GM18861 (cell line): Measurements from ENCODE around the gene TRAP1.
"Not testable (repeated sequence)": the region's sequence is repeated elsewhere in the genome, so short reads cannot be mapped to it uniquely, and the experiment has no call there.

ENCODE experiments used
- ATAC-seq: cut with Tn5 transposase; IDR thresholded peaks from one replicate; pipeline ENCODE4 v1.9.1; 2021; ENCODE audit not compliant: unreplicated experiment

TRAP1 gene

DNA sequence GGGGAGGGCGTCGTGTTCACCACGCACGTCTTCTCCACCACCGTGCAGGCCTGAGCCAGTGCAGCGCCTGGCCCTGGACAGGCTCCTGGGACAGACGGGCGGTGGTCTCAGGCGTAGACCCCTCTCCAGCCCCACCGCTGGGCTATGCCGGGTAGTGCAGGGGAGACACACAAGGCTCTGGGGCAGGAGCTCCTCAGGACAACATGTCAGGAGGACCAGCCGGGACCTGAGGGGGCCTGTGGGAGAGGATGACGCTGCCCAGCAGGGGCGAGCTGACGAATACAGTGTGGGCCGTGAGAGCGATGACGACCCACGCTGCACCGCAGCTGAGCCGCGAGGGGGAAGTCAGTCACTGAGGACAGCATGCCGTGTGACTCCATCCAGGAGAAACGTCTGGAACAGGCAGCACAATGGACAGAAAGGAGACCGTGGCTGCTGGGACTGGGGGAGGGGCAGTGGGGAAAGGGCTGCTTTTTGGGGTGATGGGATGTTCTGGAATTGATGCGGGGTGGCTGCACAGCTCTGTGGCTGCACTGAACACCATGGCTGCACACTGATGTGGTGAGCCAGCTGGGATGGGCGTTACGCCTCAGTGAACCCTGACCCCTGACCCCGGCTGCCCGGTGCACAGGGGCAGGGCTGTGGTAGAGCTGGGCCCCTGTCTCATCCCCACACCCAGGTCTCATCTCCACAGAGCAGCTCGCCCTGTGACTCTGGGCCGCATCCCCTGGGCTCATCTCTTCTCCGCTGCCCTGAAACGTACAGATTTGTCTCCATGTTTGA, 42.6 kb downstream of the TRAP1 start:
- ATAC-seq, result no peak

DNA sequence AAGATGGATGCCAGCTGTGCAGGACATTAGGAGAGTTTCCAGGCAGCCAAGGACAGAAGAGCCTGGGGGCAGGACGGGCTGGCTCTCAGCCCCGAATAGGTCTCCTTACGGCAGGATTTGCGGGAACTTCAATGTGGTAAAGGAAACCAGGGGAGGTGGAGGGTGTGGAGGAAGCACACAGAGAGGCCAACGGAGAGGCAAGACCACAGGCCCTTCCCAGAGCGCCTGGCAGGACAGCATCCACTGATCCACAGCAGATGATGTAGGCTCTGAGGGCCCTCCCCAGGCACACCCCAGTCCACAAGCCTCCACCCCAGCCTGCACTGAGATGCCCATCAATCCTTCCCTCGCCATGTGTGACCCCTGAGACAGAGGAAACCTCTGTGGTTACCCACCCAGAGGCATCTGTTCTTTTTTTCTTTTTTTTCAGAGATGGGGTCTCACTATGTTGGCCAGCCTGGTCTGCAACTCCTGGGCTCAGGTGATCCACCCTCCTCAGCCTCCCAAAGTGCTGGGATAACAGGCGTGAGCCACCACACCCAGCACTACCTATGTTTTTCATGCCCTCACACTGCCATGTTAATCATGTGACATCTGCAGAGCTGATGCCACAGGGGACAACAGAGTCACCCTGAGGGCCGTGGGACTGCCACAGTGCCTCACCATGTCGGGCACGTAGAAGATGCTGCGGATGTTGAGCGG, 43.5 kb downstream of the TRAP1 start:
- ATAC-seq, result no peak

DNA sequence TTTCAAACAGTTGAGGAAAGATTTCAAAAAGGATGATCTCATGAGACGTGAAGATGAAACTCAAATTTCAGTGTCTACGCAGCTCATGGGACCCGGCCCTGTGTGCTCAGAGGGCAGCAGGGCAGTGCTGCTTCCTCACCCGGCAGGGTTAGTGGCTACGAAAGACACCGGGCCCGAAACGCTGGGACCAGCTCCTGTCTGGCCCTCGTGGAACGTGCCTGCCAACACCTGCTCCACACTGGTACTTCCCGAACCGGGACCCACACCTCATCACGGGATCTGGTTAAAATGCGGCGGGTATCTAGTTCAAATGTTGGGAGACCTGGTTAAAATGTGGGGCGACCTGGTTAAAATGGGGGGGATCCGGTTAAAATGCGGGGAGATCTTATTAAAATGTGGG, 44.1 kb downstream of the TRAP1 start:
- no peak for ATAC-seq

DNA sequence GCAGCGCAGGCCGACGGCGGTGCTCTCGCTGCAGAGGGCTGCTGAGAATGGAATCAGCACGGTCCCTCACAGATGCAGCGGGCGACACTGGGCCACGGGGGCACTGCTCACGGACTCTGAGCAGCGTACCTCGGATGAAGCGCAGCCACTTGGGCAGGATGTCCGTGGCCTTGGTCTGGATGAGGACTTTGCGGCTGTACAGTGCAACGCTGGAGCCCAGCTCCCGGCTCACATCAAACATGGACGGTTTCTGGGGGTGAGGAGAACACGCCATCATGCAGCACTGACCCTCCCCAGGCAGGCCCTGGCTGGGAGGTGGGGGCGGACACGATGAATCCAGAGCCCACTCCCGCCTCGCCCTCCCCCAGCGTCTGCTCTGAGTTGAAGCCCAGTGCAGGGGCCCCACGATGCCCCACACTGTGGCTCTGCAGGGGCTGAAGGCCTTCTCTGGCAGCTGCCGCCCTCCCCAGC, 44.7 kb downstream of the TRAP1 start:
- no peak for ATAC-seq

DNA sequence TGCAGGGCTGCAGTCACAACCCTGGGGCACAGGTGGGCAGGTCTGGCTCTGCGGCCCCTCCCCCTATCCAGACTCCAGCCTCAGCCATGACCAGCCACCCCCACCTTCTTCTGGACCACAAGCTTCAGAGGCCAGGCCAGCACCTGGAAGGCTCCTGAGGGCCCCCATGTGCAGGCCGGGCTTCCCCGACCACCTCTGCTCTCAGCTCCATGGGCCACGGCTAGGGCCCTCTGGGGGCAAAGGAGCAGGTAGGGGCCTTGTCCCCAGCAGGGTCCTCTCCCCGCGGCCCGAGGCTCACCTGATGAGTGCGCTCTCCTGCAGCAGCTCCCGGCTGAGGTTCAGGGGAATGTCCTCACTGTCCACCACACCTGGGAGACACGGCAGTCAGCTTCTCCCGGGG, 45.9 kb downstream of the TRAP1 start:
- ATAC-seq, result no peak

DNA sequence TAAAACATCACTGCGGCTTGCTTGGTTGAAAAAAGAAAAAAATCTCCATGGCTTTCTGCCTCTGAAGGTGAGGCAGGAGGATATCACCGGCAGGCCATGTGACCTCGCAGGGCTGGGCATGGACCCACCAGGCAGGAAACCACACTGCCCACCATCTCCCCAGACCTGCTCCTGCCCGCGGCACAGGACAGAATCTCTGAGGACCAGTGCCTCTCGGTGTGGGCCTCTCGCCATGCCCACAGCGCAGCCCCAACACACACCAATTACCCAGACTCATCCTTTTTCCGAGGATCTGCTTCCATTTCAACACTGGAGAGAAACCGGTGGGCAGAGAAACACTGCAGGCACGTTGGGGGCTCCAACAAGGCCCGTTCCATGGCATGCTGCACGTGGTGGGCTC, 46.6 kb downstream of the TRAP1 start:
- no peak for ATAC-seq

DNA sequence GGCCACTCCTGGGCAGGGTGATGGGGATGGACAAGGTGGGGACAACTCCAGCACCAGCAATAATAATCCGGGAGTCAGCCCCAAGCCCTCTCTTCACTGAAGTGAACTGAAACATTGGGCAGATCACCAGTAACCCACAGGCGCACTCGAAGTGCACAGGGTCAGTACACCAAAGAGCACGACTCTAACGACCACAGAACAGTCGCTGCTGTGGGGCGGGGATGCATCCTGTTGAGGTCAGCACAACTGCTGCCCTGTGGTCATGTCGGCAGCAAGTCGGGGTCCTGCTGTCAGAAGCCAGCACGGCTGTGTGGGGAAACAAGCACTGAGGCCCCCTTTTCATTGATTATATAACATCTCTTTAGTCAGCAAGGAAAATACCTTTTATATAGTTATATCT, 48.2 kb downstream of the TRAP1 start:
- no peak for ATAC-seq

DNA sequence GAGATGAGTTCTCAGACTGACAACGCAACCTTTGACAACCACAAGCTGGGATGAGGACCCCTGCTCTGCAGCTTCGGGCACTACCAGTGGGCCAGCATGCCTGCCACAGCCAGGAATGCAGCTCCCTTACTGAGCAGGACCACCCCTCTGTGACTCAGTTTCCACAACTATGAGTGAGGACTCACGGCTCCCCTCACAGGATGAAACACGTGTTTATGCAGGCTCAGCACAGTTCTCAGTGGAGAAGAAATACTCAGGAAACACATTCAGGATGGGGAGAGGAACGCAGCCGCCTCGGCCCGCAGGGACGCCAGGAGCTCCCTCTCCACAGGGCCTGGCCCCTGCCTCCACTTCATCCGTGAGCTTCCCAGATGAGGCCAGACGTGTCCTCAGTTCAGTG, 48.7 kb downstream of the TRAP1 start:
- ATAC-seq, result no peak

DNA sequence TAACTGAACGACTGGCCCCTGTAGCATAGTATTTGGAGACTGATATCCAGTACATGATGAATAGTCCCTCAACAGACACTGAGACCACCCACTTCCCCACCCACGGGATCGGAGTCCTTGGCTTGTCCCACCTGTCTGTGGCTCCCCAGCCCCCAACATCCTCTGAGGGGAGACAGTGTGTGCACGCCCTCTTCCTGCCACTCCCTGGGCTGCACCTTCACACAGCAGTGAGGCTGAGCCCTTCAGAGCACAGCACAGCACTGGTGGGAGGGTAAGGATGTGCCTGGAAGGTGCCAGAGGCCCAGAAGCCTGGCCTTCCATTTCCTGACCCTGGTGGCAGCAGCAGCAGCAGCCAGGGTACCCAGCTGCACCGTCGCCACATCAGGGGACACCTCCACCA, 51.8 kb downstream of the TRAP1 start:
- ATAC-seq, result no peak

DNA sequence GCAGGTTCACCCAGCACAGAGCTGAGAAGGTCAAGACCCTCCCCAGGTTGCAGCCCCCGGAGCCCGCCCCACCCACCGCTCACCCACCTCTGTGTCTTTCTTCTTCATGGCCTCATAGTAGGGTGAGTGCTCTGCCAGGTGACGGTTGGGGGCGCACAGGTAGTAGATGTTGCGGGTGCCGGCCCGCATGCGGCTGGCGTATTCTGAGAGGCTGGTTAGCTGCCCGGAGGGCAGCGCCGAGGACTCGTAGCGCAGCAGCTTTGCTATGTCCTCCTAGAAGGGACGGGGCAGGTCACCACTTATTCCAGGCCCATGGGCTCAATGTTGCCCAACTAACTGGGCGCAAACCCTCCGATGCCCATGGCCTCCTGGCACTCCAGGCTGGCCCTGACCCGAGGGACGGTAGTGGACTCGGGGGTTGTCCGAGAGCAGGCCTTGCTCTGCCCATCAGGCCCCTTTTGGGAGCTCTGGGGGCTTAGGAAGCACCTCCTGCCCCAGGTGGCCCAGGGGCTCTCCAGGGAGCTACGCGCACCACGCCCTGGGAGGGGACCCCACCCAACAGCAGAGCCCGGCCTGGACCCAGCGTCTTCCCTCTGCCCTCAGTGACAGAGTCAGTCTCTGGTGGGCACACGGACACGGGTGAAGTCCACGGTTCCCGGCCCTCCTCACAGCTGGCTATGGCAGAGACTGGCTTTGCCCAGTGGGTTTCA, 53.0 kb downstream of the TRAP1 start:
- no peak for ATAC-seq

DNA sequence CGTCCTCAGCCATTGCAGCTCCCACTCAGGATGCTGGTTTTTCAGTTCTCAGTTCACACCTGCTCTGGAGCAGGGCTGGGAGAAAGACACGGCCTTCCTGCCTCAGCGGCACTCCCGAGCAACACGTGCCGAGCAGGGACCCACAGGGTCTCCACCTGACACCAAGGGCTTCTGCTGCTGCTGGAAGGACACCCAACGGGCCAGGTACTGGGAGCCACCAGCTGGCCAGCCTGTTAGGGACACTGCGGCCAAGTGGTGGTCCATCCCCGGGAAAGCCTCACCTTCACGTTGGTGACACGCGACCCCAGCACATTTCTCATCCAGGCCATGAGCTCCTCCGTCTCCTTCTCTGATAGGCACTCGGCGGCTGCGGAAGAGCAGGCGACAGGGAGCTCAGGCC, 54.7 kb downstream of the TRAP1 start:
- ATAC-seq, result no peak

DNA sequence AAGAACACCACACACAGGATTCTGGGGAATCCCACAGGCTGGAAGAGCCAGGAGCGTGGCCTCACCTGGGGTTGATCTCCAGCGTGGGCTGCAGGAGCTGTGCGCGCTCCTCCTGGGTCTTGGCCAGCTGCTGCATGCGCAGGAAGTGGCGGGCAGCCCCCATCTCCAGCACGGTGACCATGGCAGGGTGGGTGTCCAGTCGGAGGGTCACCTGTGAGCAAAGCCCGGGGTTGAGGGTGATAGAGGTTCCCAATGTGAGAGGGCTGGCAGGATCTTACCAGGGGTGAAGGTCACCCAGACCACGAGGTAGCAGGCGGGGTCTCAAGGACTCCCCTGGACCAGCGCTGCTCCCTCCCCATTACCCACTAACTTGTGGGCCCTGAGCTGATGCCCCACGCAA, 55.4 kb downstream of the TRAP1 start:
- no peak for ATAC-seq

DNA sequence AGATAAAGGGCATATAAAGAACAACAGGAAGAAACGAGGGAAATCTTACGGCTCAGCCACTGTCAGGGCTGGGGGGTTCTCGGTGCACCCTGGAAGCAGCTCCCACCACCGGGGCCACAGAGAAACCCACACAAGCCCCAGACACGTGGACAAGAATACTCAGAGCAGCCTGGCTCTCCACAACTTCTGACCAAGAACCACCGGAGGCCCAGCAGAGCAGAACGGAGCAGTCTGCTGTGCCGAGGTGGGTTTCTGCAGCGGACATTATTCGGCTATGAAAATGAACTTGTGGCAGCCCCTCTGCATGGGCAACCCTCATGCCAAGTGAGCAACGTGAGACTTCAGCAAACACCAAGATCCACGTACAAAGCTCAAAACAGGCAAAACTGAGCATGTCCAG, 56.0 kb downstream of the TRAP1 start:
- ATAC-seq, result no peak

DNA sequence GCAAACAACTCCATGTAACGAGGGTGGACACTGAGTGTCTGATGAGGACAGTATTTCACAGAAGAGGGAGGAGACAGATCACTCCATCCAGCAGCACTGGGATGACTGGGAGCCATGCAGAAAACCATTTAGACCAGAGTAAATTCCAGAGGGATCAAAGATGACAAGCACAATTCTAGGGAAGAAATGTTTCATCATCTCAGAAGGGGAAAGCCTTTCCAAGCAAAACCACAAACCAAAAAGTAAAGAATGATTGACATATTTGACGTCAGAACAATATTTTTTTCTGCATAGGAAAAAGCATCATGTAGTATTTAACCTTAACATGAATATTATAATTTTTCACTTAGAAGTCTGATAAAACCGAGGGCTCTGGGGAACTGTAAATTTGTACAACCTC, 58.1 kb downstream of the TRAP1 start:
- no peak for ATAC-seq

DNA sequence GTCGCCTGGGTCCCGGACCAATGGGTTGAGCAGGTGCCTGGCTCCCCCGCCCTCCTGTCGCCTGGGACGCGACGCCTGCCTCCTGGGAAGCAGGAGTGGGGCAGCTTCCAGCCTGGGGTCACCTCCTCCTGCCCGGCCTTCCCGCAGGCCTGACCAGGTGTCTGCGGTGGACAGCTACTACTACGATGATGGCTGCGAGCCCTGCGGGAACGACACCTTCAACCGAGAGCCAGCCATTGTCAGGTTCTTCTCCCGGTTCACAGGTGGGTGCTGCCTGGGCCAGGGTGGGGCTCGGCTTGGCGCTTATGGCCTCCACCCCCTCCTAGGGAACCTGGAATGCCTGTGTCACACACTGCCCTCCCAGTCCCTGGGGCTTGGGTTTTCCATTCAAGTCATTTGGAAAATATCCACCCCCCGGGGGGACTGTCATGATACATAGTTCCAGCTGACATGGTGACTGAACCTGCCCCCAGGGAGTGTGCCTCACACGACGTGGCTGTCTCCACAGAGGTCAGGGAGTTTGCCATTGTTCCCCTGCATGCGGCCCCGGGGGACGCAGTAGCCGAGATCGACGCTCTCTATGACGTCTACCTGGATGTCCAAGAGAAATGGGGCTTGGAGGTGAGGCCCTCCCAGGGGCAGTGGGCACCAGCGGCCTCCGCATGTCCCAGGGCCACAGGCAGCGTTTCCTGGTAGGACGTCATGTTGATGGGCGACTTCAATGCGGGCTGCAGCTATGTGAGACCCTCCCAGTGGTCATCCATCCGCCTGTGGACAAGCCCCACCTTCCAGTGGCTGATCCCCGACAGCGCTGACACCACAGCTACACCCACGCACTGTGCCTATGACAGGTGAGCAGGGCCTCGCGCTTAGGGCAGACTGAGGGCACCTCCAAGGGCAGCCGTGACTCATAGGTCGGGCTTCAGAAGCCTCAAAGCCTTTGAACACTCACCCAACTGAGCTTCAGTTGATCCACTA, 60.5 kb downstream of the TRAP1 start:
- ATAC-seq, result no peak

DNA sequence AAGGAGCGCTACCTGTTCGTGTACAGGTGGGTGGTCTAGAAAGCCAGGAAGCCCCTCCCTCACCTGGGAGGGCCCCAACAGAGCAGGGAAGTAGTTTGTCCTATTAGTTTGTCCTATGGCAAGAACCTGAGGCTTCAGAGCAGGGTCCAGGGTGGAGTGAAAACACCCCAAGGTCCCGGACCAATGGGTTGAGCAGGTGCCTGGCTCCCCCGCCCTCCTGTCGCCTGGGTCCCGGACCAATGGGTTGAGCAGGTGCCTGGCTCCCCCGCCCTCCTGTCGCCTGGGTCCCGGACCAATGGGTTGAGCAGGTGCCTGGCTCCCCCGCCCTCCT, 61.2 kb downstream of the TRAP1 start:
- not testable (repeated sequence) for ATAC-seq

DNA sequence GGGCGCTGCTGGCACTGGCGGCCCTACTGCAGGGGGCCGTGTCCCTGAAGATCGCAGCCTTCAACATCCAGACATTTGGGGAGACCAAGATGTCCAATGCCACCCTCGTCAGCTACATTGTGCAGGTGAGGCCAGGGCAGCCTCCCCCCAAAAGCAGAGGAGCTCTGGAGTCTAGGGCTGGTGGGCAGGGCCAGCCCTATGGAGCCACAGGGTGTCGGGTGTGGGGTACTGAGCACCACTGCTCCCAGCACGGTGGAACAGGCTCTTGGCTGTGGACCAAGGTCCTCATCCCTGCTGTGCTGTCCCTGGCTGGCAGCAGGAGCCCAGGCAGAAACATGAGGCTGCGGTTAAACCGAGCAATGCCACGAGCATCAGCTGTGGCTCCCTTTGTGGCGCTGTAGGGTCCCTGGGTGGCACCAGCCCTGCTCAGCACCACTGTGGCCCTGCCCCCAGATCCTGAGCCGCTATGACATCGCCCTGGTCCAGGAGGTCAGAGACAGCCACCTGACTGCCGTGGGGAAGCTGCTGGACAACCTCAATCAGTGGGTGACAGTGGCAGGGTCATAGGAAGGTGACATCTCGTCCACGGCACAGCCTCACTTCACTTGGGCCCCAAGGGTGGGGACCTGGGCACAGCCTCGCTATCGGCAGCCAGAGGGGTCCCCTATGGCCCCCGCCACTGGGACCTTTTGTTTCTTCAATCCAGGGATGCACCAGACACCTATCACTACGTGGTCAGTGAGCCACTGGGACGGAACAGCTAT, 61.7 kb downstream of the TRAP1 start:
- ATAC-seq, result no peak

DNA sequence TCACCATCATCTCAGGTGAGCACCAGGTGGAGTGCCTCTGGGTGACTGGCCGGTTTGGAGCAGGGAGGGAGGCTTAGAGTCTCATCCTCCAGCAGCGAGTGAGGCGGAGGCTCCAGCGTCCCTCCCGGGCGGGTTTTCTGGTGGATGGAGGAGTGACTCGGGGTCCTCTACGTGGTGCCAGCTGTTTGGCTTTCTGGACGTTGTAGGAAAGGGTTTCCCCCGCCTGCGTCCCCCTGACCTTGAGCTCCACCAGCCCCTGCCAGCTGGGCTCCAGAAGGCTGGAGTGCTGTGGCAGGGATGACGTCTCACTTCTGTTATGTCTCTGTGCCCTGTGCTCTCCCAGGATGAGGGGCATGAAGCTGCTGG, 62.3 kb downstream of the TRAP1 start:
- no peak for ATAC-seq

DNA sequence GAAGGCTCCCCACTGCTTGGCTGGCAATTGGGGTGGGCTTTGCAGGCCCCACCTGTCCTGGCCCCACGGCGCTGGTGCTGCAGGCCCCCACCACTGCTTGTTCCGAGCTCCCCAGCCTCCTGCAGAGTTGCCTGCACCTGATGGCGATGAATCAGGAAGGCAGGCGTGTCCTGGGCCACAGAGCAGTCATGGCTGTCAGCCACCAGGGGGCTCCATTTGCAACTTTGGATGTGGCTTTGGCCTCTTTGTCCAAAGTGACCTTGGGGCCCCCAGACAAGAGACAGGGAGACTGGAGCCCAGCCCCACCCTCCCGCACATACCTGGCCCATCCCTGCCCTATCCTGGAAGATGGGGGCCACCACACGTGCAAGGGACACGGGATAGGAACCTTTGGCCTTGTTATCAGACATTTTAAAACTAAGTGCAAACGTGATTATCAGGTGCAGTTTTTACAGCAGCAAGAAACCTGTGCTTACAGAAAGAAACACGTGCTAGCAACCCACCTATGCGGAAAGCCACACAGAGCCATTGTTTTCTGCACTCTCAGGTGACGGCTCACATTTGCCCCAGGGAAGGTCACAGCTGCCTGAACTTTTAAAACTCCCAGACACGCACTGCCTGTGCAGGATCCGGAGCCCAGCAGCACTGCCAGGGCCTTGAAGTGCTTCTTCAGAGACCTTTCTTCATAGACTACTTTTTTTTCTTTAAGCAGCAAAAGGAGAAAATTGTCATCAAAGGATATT, 62.9 kb downstream of the TRAP1 start, which contains the start of gene DNASE1:
Gene DNASE1, plus strand, starts transcription at position 443 of the 743 bp plus-strand sequence. CDS start 683 bp downstream, outside the sequence.
- no peak for ATAC-seq
